ENCODE measurements around the gene LPP.

Gene LPP

DNA sequence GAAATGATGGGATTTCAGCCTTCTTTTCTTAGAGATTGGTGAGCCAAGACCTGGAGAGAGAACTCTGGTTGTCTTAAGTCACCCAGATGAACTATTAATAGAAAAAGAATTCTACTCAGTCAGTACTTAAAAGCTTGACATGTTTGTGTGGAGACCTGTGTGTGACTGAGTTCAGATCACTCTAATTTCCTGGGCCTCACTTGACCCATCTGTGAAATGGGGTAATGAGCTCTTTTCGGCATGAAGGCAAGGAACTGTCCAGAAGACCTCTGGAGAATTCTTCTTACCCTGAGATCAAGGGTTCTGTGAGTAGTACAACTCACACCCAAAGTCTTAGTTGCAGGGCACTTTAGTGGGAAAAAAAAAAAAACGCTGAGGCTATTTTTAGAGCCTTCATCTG lies 92.9 kb downstream of the LPP start:
- H3K27ac ChIP-seq, result no peak overlapping the region
- no peak for TF ChIP-seq ZFX (IDR thresholded peaks at IDR 0.05; ENCODE audit: borderline replicate concordance)
- TF ChIP-seq, protein P1, sequence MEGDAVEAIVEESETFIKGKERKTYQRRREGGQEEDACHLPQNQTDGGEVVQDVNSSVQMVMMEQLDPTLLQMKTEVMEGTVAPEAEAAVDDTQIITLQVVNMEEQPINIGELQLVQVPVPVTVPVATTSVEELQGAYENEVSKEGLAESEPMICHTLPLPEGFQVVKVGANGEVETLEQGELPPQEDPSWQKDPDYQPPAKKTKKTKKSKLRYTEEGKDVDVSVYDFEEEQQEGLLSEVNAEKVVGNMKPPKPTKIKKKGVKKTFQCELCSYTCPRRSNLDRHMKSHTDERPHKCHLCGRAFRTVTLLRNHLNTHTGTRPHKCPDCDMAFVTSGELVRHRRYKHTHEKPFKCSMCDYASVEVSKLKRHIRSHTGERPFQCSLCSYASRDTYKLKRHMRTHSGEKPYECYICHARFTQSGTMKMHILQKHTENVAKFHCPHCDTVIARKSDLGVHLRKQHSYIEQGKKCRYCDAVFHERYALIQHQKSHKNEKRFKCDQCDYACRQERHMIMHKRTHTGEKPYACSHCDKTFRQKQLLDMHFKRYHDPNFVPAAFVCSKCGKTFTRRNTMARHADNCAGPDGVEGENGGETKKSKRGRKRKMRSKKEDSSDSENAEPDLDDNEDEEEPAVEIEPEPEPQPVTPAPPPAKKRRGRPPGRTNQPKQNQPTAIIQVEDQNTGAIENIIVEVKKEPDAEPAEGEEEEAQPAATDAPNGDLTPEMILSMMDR (IDR thresholded peaks at IDR 0.05), result no peak

DNA sequence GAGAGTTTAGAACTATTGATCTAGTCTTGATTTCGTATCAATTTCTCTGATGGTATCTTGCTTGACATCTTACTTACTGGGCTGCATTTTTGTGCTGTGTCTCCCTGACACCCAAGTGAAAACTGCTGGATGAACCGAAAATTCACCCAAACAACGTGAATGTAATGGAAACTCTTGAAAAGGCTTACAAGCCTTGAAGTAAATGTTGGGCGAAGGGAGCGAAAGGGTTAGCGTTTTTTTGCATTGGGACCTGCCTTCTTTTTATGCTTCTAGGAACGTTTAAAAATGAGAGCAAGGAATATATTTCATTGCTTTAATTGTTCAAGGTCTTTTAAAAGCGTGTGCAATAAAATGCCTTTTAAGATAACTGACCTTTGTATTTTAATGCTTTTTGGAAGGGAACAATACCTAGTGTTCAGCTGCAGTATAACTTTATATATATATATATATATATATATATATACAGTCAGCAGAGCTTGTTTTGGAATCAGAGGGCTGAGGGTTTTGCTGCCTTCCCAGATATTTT lies 94.1 kb downstream of the LPP start:
- TF ChIP-seq, protein P1 (IDR thresholded peaks at IDR 0.05), result no peak
- no peak for TF ChIP-seq ZFX (IDR thresholded peaks at IDR 0.05; ENCODE audit: borderline replicate concordance)
- no peak overlapping the region for H3K27ac ChIP-seq

GRCh38 chr3:188253123-188253793 lies 99.3 kb downstream of the LPP start:
- TF ChIP-seq, protein P1 (IDR thresholded peaks at IDR 0.05), result no peak
- no peak for TF ChIP-seq ZFX (IDR thresholded peaks at IDR 0.05; ENCODE audit: borderline replicate concordance)
- H3K27ac ChIP-seq, result no peak overlapping the region

- H3K27ac ChIP-seq, result no peak overlapping the region
- TF ChIP-seq, protein P1 (IDR thresholded peaks at IDR 0.05), result no peak
- TF ChIP-seq ZFX (IDR thresholded peaks at IDR 0.05; ENCODE audit: borderline replicate concordance), result no peak
Measured at GRCh38 chr3:188253800-188254452, 100.0 kb downstream of the LPP start.

- no peak overlapping the region for H3K27ac ChIP-seq
- TF ChIP-seq ZFX (IDR thresholded peaks at IDR 0.05; ENCODE audit: borderline replicate concordance), result no peak
- TF ChIP-seq, protein P1 (IDR thresholded peaks at IDR 0.05), result no peak
Measured at GRCh38 chr3:188254520-188255070, 100.6 kb downstream of the LPP start.

GRCh38 chr3:188255190-188255589 lies 101.2 kb downstream of the LPP start:
- TF ChIP-seq, protein P1 (IDR thresholded peaks at IDR 0.05), result no peak
- no peak for TF ChIP-seq ZFX (IDR thresholded peaks at IDR 0.05; ENCODE audit: borderline replicate concordance)
- no peak overlapping the region for H3K27ac ChIP-seq

GRCh38 chr3:188256758-188257157 lies 102.8 kb downstream of the LPP start:
- no peak for TF ChIP-seq ZFX (IDR thresholded peaks at IDR 0.05; ENCODE audit: borderline replicate concordance)
- peak overlapping the region; percentile 95 for H3K27ac ChIP-seq

Measured in 22Rv1 (cell line).